C1 segment of cervical spinal cord (tissue), 14 donors: ENCODE measurements around the gene CNPY3.

Source experiments
- DNase-seq, 14 donors: peaks; one replicate each; lab custom pipeline; 2025; lab: John Stamatoyannopoulos, UW

The CNPY3 gene

DNA sequence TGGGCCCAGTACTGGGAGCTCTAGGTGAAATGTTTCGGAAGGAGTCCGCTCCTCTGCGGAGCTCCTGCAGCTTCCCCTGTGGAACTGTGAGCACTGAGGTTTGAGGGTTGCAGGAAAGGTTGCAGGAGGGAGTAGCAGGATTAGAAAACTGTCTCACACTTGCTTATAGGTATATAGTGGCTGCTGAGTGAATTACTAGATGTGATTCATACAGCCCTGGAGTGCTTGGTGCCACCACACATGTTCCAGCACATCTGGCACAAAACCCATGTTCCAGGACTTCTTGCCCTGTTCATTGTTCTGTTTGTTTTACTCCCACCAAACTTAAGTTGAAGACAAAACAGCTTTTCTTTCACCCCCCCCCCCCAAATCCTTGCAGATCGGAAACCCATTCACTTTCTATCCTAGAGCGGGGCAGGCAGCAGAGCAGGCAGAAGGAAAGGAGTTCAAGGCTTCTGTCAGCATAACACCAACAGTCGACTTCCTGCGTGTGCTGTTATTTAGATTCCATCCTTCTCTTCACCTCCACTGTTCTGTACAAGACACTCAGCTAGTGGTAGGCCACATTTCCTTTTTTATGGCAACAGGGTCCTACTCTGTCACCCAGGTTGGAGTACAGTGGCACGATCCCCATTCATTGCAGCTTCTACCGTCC, 50.4 kb downstream of the CNPY3 start:
- DNase-seq: peak in 1 of 14 donors; percentile 63

DNA sequence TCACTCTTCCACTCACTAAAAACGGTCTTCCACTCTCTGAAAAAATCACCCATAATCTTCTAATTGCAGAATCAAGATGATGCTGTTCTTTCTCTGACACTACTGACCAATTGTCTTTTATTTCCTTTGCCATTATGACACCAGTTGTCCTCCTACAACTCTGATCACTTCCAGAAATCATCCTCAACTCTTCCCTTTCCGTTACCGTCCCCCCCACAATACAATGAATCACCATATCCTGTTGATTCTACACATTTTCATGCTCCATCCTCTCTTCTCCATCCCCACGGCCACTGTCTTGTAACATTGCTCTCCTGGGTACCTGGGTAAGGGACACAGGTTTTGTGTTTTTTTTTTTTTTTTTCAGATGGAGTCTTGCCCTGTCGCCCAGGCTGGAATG, 52.6 kb downstream of the CNPY3 start:
- DNase-seq: no peak

DNA sequence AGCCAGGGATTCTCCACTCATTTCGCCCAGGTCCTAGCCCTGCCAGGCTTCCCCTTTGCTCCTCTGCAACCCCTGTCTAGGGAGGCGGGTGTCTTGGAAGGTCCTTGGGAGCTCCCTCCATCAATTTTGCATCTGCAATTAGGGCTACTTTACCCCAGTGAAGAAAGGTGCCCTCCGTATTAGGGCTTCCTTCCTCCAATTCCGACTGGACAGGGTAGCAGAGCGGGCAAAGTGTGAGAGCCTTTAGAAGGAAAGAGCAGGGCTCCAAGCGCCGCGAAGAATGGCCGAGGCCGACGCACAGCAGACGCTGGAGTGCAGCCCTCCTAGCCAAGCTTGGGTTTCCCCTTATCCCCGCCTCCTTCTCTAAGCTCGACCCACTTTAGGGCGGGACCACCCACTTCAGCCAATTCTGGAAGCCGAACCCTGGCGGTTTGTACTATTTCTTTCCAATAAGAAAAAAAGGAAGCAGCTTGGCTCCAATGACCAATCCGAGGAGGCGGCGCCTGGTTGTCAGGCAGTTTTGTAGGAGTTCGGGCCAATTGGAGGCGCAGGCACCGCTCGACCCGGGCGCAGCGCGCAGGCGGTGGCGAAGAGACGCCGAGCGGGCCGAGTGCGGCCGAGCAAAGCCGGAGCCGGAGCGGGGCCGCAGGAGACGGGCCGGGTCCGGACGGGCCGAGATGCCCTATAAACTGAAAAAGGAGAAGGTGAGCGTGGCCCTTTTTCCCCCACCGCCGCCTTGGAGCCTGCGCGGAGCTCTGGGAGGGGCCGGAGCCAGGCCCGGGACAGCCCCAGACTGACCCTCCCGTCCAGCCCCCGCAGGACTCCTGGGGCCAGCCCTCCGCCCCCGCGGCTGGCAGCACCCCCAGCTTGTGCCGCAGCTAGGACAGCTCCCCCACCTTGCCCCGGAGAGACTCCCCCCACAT, 55.0 kb downstream of the CNPY3 start, which contains the start of gene PPP2R5D:
Gene PPP2R5D, plus strand, starts transcription at position 570 of the 923 bp plus-strand sequence. Its CDS starts 108 bp downstream, at position 678.
- peak; percentile 50 to 99 (median 94) for DNase-seq

- peak in 1 of 14 donors; percentile 29 for DNase-seq
Measured at GRCh38 chr6:42984924-42985475, 55.7 kb downstream of the CNPY3 start.

DNA sequence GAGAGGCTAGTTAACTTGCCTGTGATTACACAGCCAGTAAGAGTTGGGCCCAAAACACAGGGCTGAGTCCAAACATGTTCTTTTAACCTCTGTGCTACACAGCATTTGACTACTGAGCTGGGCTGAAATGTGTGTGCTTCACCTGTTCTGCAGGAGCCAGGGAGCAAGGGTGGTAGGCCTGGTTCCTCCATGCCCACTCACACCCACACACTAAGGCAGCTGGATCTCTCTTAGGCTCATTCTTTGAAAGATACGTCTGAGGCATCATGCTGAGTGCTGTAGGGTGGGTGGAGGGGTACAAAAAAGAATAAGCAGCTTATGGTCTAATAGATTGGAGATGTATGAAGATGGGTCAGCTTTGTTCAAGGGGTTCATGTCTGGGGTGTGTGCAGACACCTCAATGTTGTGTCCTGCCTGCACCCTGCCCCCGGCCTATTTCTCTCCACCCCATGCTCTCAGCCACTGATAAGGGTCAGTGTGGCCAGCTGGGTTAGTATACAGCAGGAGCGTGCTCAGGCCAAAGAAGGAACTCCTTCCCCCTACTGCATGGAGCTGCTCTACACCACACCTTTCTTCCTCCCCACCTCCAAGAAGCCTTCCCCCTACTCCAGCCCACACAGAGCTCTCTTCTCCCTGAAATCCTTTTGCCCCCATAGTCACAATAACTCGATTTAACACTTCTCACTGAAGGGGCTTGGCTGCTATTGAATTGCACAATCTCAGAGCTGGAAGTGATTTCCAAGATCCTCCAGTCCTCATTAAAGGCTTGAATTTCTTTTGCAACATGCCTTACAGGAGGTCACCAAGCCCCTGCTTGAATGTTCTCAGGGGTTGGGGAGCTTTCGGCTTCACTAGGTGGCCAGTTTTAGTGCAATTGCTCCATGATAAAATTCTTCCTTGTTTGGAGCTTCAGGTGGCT, 58.5 kb downstream of the CNPY3 start:
- no peak for DNase-seq

- DNase-seq: no peak
Measured at GRCh38 chr6:42988486-42989020, 59.3 kb downstream of the CNPY3 start.
